ENCODE data around the gene HTATIP2. TPM values are rescaled to one million over a fixed set of nuclear protein-coding genes. Genes with fewer than 3 reads are reported as not detected.

Gene HTATIP2
- total and polyA plus RNA-seq, 9 of the 15 experiments (the other 6 are each of a cell fraction or from before 2014, with no cell fraction given), result 48.3 to 90.9 (median 64.4) TPM

DNA sequence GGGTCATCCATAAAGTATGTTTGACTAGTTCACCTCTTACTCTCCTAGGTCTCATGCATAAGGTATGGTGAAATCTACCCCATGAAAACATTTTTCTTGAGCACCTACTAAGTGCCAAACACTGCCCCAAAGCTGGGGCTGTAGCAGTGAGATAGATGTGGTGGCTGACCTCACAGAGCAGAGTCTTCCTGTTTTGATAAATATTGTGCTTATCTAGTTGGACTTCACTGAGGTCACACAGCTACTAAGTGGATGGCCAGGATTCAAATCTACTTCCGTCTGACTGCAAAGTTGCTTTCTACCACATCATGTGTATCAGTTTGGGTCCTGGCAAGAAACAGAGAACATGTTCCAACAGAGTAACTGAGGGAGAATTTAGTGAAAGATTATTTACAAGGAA, 6.4 kb upstream of the HTATIP2 start (continued):
- TF ChIP-seq RAD21 (CRISPR knock-in tag; conservative IDR thresholded peaks at IDR 0.05 in 1 of 2, IDR thresholded peaks at IDR 0.05 in 1 of 2) (no peak), ELF1 (tag; IDR thresholded peaks at IDR 0.05) (peak; percentile 63), RBM22 (IDR thresholded peaks at IDR 0.05; ENCODE audit: low read depth, low read length, poor library complexity, severe bottlenecking) (no peak), EHMT2 (IDR thresholded peaks at IDR 0.05) (no peak), ZNF408 (CRISPR knock-in tag; IDR thresholded peaks at IDR 0.05; ENCODE audit: low read depth) (no peak), FOXJ2 (tag; IDR thresholded peaks at IDR 0.05) (0 out of 2 replicates have a peak, but pooled peaks have one; percentile 41), ZNF780A (CRISPR knock-in tag; IDR thresholded peaks at IDR 0.05) (no peak), SNRNP70 (optimal IDR thresholded peaks at IDR 0.05; ENCODE audit: low read depth, low read length) (no peak), RCOR1 (IDR thresholded peaks at IDR 0.05; ENCODE audit: borderline replicate concordance in 1 of 2, low read depth in 2 of 2, low read length in 2 of 2) (peak in 1 of 2 experiments; percentile 75; a peak in 2 of 4 replicates), TCF7L2 (IDR thresholded peaks at IDR 0.05; ENCODE audit: low read depth, low read length) (no peak), JUND (IDR thresholded peaks at IDR 0.05; ENCODE audit: borderline replicate concordance, low read depth, low read length) (peak; percentile 61; the same call in 1 of the 2 replicates), JUND (tag; IDR thresholded peaks at IDR 0.05; ENCODE audit: borderline replicate concordance, low read depth, low read length) (peak; percentile 37; the same call in 1 of the 3 replicates), PYGO2 (tag; IDR thresholded peaks at IDR 0.05) (no peak), CEBPG (CRISPR knock-in tag; IDR thresholded peaks at IDR 0.05) (no peak), CEBPG (tag; conservative IDR thresholded peaks at IDR 0.05 in 1 of 2, IDR thresholded peaks at IDR 0.05 in 1 of 2) (no peak), SRSF1 (IDR thresholded peaks at IDR 0.05; ENCODE audit: low read depth, low read length) (no peak), HOXB6 (CRISPR knock-in tag; IDR thresholded peaks at IDR 0.05; ENCODE audit: borderline replicate concordance) (no peak), ESRRB (CRISPR knock-in tag; IDR thresholded peaks at IDR 0.05; ENCODE audit: borderline replicate concordance) (no peak), HDAC3 (IDR thresholded peaks at IDR 0.05; ENCODE audit: borderline replicate concordance, partially characterized antibody) (no peak)
- TF ChIP-seq, protein P1, sequence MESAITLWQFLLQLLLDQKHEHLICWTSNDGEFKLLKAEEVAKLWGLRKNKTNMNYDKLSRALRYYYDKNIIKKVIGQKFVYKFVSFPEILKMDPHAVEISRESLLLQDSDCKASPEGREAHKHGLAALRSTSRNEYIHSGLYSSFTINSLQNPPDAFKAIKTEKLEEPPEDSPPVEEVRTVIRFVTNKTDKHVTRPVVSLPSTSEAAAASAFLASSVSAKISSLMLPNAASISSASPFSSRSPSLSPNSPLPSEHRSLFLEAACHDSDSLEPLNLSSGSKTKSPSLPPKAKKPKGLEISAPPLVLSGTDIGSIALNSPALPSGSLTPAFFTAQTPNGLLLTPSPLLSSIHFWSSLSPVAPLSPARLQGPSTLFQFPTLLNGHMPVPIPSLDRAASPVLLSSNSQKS (CRISPR knock-in tag; IDR thresholded peaks at IDR 0.05), result no peak
- TF ChIP-seq, protein P2, sequence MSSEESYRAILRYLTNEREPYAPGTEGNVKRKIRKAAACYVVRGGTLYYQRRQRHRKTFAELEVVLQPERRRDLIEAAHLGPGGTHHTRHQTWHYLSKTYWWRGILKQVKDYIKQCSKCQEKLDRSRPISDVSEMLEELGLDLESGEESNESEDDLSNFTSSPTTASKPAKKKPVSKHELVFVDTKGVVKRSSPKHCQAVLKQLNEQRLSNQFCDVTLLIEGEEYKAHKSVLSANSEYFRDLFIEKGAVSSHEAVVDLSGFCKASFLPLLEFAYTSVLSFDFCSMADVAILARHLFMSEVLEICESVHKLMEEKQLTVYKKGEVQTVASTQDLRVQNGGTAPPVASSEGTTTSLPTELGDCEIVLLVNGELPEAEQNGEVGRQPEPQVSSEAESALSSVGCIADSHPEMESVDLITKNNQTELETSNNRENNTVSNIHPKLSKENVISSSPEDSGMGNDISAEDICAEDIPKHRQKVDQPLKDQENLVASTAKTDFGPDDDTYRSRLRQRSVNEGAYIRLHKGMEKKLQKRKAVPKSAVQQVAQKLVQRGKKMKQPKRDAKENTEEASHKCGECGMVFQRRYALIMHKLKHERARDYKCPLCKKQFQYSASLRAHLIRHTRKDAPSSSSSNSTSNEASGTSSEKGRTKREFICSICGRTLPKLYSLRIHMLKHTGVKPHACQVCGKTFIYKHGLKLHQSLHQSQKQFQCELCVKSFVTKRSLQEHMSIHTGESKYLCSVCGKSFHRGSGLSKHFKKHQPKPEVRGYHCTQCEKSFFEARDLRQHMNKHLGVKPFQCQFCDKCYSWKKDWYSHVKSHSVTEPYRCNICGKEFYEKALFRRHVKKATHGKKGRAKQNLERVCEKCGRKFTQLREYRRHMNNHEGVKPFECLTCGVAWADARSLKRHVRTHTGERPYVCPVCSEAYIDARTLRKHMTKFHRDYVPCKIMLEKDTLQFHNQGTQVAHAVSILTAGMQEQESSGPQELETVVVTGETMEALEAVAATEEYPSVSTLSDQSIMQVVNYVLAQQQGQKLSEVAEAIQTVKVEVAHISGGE (CRISPR knock-in tag; IDR thresholded peaks at IDR 0.05), result no peak
- TF ChIP-seq, protein P3, sequence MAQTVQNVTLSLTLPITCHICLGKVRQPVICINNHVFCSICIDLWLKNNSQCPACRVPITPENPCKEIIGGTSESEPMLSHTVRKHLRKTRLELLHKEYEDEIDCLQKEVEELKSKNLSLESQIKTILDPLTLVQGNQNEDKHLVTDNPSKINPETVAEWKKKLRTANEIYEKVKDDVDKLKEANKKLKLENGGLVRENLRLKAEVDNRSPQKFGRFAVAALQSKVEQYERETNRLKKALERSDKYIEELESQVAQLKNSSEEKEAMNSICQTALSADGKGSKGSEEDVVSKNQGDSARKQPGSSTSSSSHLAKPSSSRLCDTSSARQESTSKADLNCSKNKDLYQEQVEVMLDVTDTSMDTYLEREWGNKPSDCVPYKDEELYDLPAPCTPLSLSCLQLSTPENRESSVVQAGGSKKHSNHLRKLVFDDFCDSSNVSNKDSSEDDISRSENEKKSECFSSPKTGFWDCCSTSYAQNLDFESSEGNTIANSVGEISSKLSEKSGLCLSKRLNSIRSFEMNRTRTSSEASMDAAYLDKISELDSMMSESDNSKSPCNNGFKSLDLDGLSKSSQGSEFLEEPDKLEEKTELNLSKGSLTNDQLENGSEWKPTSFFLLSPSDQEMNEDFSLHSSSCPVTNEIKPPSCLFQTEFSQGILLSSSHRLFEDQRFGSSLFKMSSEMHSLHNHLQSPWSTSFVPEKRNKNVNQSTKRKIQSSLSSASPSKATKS (CRISPR knock-in tag; IDR thresholded peaks at IDR 0.05), result no peak

Measured in K562 (cell line).